ENCODE data around the gene LNX2.
A peak's percentile ranks its signal among the peaks of the same experiment; 100 is the strongest.

The LNX2 gene

GRCh38 chr13:27542220-27542619 is 78.1 kb downstream of the LNX2 start:
- DNase-seq (ENCODE audit: extremely low read depth, low read depth), result no peak
- TF ChIP-seq CTCF (IDR thresholded peaks at IDR 0.05; ENCODE audit: low read depth, low read length), result no peak

- no peak for DNase-seq (ENCODE audit: extremely low read depth, low read depth)
- TF ChIP-seq CTCF (IDR thresholded peaks at IDR 0.05; ENCODE audit: low read depth, low read length), result no peak
These were observed 78.9 kb downstream of the LNX2 start for GRCh38 chr13:27541386-27541785.

GRCh38 chr13:27536361-27537101 is 83.8 kb downstream of the LNX2 start:
- no peak for TF ChIP-seq CTCF (IDR thresholded peaks at IDR 0.05; ENCODE audit: low read depth, low read length)
- no peak for DNase-seq (ENCODE audit: extremely low read depth, low read depth)

- TF ChIP-seq CTCF (IDR thresholded peaks at IDR 0.05; ENCODE audit: low read depth, low read length), result no peak
- no peak for DNase-seq (ENCODE audit: extremely low read depth, low read depth)
These were observed 84.8 kb downstream of the LNX2 start for GRCh38 chr13:27535546-27535945.

GRCh38 chr13:27534981-27535380 is 85.3 kb downstream of the LNX2 start:
- no peak for DNase-seq (ENCODE audit: extremely low read depth, low read depth)
- TF ChIP-seq CTCF (IDR thresholded peaks at IDR 0.05; ENCODE audit: low read depth, low read length), result no peak

- no peak for DNase-seq (ENCODE audit: extremely low read depth, low read depth)
- TF ChIP-seq CTCF (IDR thresholded peaks at IDR 0.05; ENCODE audit: low read depth, low read length), result no peak
These were observed 86.0 kb downstream of the LNX2 start for GRCh38 chr13:27534108-27534980.

GRCh38 chr13:27533155-27533643 is 87.1 kb downstream of the LNX2 start:
- peak; percentile 35 for DNase-seq (ENCODE audit: extremely low read depth, low read depth)
- no peak; the same call in none of the 2 replicates for TF ChIP-seq CTCF (IDR thresholded peaks at IDR 0.05; ENCODE audit: low read depth, low read length)

All from AG09319 (cell line).